ENCODE measurements around the gene FKBP14. TPM values are rescaled to one million over a fixed set of nuclear protein-coding genes. Genes with fewer than 3 reads are reported as not detected.

Gene FKBP14
- total RNA-seq, 1 donor from 2014 or later: 16.3 TPM

GRCh38 chr7:30032310-30033125, 6.0 kb upstream of the FKBP14 start:
- peak; percentile 19 for DNase-seq (ENCODE audit: low read depth)

- peak; percentile 44 for DNase-seq (ENCODE audit: low read depth)
Measured at GRCh38 chr7:30029696-30030095, 3.2 kb upstream of the FKBP14 start.

- peak; percentile 27 for DNase-seq (ENCODE audit: low read depth)
Measured at GRCh38 chr7:30028749-30029635, 2.5 kb upstream of the FKBP14 start.

GRCh38 chr7:30028216-30028748, 1.8 kb upstream of the FKBP14 start, which contains the start of gene PLEKHA8:
TSS of gene PLEKHA8 (plus strand) at chr7:30028412. CDS start at chr7:30028763, 351 bp downstream.
- DNase-seq (ENCODE audit: low read depth): peak; percentile 55

- no peak for DNase-seq (ENCODE audit: low read depth)
Measured at GRCh38 chr7:30027740-30028215, 1.3 kb upstream of the FKBP14 start.

- peak; percentile 92 for DNase-seq (ENCODE audit: low read depth)
Measured at GRCh38 chr7:30027065-30027456, 559 bp upstream of the FKBP14 start.

- DNase-seq (ENCODE audit: low read depth): no peak
Measured at GRCh38 chr7:30023524-30023923, 3.0 kb downstream of the FKBP14 start.

GRCh38 chr7:30022991-30023390, 3.5 kb downstream of the FKBP14 start:
- no peak for DNase-seq (ENCODE audit: low read depth)

- no peak for DNase-seq (ENCODE audit: low read depth)
Measured at GRCh38 chr7:30020535-30020934, 6.0 kb downstream of the FKBP14 start.

GRCh38 chr7:30019960-30020359, 6.5 kb downstream of the FKBP14 start:
- no peak for DNase-seq (ENCODE audit: low read depth)

- DNase-seq (ENCODE audit: low read depth): no peak
Measured at GRCh38 chr7:30019387-30019786, 7.1 kb downstream of the FKBP14 start.

- no peak for DNase-seq (ENCODE audit: low read depth)
Measured at GRCh38 chr7:30018451-30018850, 8.1 kb downstream of the FKBP14 start.

- DNase-seq (ENCODE audit: low read depth): no peak
Measured at GRCh38 chr7:30012757-30013156, 13.7 kb downstream of the FKBP14 start.

GRCh38 chr7:30010021-30010420, 16.5 kb downstream of the FKBP14 start:
- no peak for DNase-seq (ENCODE audit: low read depth)

- DNase-seq (ENCODE audit: low read depth): no peak
Measured at GRCh38 chr7:30005464-30005863, 21.0 kb downstream of the FKBP14 start.

GRCh38 chr7:30003098-30003497, 23.4 kb downstream of the FKBP14 start:
- no peak for DNase-seq (ENCODE audit: low read depth)

GRCh38 chr7:30001998-30002397, 24.5 kb downstream of the FKBP14 start:
- DNase-seq (ENCODE audit: low read depth): no peak

GRCh38 chr7:29998489-29998888, 28.0 kb downstream of the FKBP14 start:
- no peak for DNase-seq (ENCODE audit: low read depth)

- no peak for DNase-seq (ENCODE audit: low read depth)
Measured at GRCh38 chr7:29996321-29996720, 30.2 kb downstream of the FKBP14 start.

GRCh38 chr7:29995652-29996051, 30.9 kb downstream of the FKBP14 start:
- DNase-seq (ENCODE audit: low read depth): no peak

- DNase-seq (ENCODE audit: low read depth): no peak
Measured at GRCh38 chr7:29993140-29993539, 33.4 kb downstream of the FKBP14 start.

GRCh38 chr7:29991937-29992336, 34.6 kb downstream of the FKBP14 start:
- DNase-seq (ENCODE audit: low read depth): no peak
